Measurements from ENCODE around the gene MAOB.

- TF ChIP-seq EP300 (IDR thresholded peaks at IDR 0.05) (no peak), CTCF (IDR thresholded peaks at IDR 0.05) (no peak), POLR2AphosphoS5 (IDR thresholded peaks at IDR 0.05) (no peak), POLR2A (IDR thresholded peaks at IDR 0.05) (no peak)
These were observed 31.6 kb downstream of the MAOB start for GRCh38 chrX:43850629-43851028.

Measured in stomach (tissue), 4 donors.